Neural progenitor cell (in vitro differentiated cells): ENCODE measurements around the gene OMA1. TPM values are rescaled to one million over a fixed set of nuclear protein-coding genes. Genes with fewer than 3 reads are reported as not detected.

ENCODE experiments used
- DNase-seq: peaks from one replicate; pipeline ENCODE4 v3.0.0-alpha.2; 2016; ENCODE audit warnings: low spot score
- H2AFZ ChIP-seq: fragments of 200-600 bp; sonication (generic); replicated peaks from 2 replicates; pipeline ENCODE4 v1.6.1; 2016; ENCODE audit warnings: antibody characterized with exemption
- H3F3A ChIP-seq: fragments of 200-600 bp; sonication (generic); 2 replicates; pipeline ENCODE4 v1.6.1; 2016; ENCODE audit warnings: antibody characterized with exemption, low read depth
- H3K27ac ChIP-seq: fragments of 200-600 bp; sonication (generic); 2 replicates; pipeline ENCODE4 v1.5.1; 2016; ENCODE audit warnings: mild to moderate bottlenecking
- H3K27me3 ChIP-seq: fragments of 200-600 bp; sonication (generic); 2 replicates; pipeline ENCODE4 v1.6.1; 2016; ENCODE audit warnings: mild to moderate bottlenecking, moderate library complexity
- H3K36me3 ChIP-seq: fragments of 200-600 bp; sonication (generic); 2 replicates; pipeline ENCODE4 v1.5.1; 2016
- H3K4me1 ChIP-seq: fragments of 200-600 bp; sonication (generic); 2 replicates; pipeline ENCODE4 v1.6.1; 2016; ENCODE audit warnings: mixed run types
- H3K4me2 ChIP-seq: fragments of 200-600 bp; sonication (generic); 2 replicates; pipeline ENCODE4 v1.6.1; 2016
- H3K4me3 ChIP-seq: fragments of 200-600 bp; sonication (generic); 2 replicates; pipeline ENCODE4 v1.5.1; 2016
- H3K79me2 ChIP-seq: fragments of 200-600 bp; sonication (generic); 2 replicates; pipeline ENCODE4 v1.6.1; 2016; ENCODE audit warnings: low read depth
- H3K9ac ChIP-seq: fragments of 200-600 bp; sonication (generic); 2 replicates; pipeline ENCODE4 v1.6.1; 2016
- H3K9me3 ChIP-seq: fragments of 200-600 bp; sonication (generic); 2 replicates; pipeline ENCODE4 v1.5.1; 2016; ENCODE audit warnings: low read depth
- H4K20me1 ChIP-seq: fragments of 200-600 bp; sonication (generic); 2 replicates; pipeline ENCODE4 v1.6.1; 2016; ENCODE audit warnings: low read depth
- H3K27ac Mint-ChIP-seq: 3 replicates; pipeline ENCODE4 v1.8.0; 2021; ENCODE audit warnings: mixed read lengths
- H3K27me3 Mint-ChIP-seq: 2 replicates; pipeline ENCODE4 v1.8.0; 2022; ENCODE audit warnings: low read depth, mild to moderate bottlenecking, inconsistent platforms, moderate library complexity, mixed read lengths; ENCODE audit not compliant: insufficient read depth
- H3K36me3 Mint-ChIP-seq: 3 replicates; pipeline ENCODE4 v1.8.0; 2021; ENCODE audit warnings: mixed read lengths
- H3K4me1 Mint-ChIP-seq: 3 replicates; pipeline ENCODE4 v1.8.0; 2021; ENCODE audit warnings: mixed read lengths
- H3K4me3 Mint-ChIP-seq: 3 replicates; pipeline ENCODE4 v1.8.0; 2021; ENCODE audit warnings: mild to moderate bottlenecking, moderate library complexity, mixed read lengths
- H3K9me3 Mint-ChIP-seq: 3 replicates; pipeline ENCODE4 v1.8.0; 2020; ENCODE audit warnings: mixed read lengths
- CTCF ChIP-seq: fragments of 200-600 bp; sonication (generic); IDR thresholded peaks from 2 replicates; pipeline ENCODE4 v1.5.1; 2017; ENCODE audit warnings: antibody characterized with exemption, mild to moderate bottlenecking
- EZH2 ChIP-seq: fragments of 200-600 bp; sonication (generic); IDR thresholded peaks from 2 replicates; pipeline ENCODE4 v1.6.1; 2017; ENCODE audit warnings: antibody characterized with exemption, mild to moderate bottlenecking, moderate library complexity
- EZH2phosphoT487 ChIP-seq: fragments of 200-600 bp; sonication (generic); IDR thresholded peaks from 2 replicates; pipeline ENCODE4 v1.6.1; 2017; ENCODE audit warnings: antibody characterized with exemption
- total RNA-seq: library from RNA; depleted of rRNA; stranded (reverse); fragments of >200 nt; gene quantifications from 2 replicates; pipeline ENCODE4 v1.2.3, GENCODE V29; 2015; ENCODE audit warnings: low replicate concordance

Gene OMA1
- total RNA-seq, 1 donor from 2014 or later: 19.8 TPM

GRCh38 chr1:58456470-58456869 is 90.1 kb downstream of the OMA1 start:
- no peaks in the 10 kb centered on the region for H3F3A ChIP-seq
- no peak for DNase-seq
- Mint-ChIP-seq H3K4me3 (no peak overlapping the region), H3K36me3 (no peaks in the 10 kb centered on the region), H3K4me1 (peaks cover 20% of the 10 kb centered on the region), H3K27me3 (peaks cover 8% of the 10 kb centered on the region), H3K9me3 (peaks cover 2% of the 10 kb centered on the region), H3K27ac (no peak overlapping the region)
- H3K27ac ChIP-seq: no peak overlapping the region
- no peaks in the 10 kb centered on the region for H3K27me3 ChIP-seq
- no peak overlapping the region for H2AFZ ChIP-seq
- peaks cover 20% of the 10 kb centered on the region for H3K4me1 ChIP-seq
- H3K9me3 ChIP-seq: no peaks in the 10 kb centered on the region
- TF ChIP-seq EZH2 (no peak), CTCF (no peak), EZH2phosphoT487 (no peak)
- H3K79me2 ChIP-seq: no peaks in the 10 kb centered on the region
- no peak overlapping the region for H3K4me2 ChIP-seq
- no peaks in the 10 kb centered on the region for H4K20me1 ChIP-seq
- no peak overlapping the region for H3K4me3 ChIP-seq
- H3K36me3 ChIP-seq: no peaks in the 10 kb centered on the region
- H3K9ac ChIP-seq: no peak overlapping the region

- Histone ChIP-seq H3K79me2 (no peaks in the 10 kb centered on the region), H3F3A (no peaks in the 10 kb centered on the region), H3K36me3 (no peaks in the 10 kb centered on the region), H3K27me3 (no peaks in the 10 kb centered on the region), H3K4me1 (peaks cover 20% of the 10 kb centered on the region), H3K9me3 (no peaks in the 10 kb centered on the region), H3K4me3 (no peak overlapping the region), H2AFZ (no peak overlapping the region), H4K20me1 (no peaks in the 10 kb centered on the region), H3K4me2 (no peak overlapping the region), H3K27ac (no peak overlapping the region), H3K9ac (no peak overlapping the region)
- Mint-ChIP-seq H3K36me3 (no peaks in the 10 kb centered on the region), H3K27ac (peak overlapping the region; percentile 53), H3K4me3 (no peak overlapping the region), H3K27me3 (peaks cover 6% of the 10 kb centered on the region), H3K9me3 (peaks cover 2% of the 10 kb centered on the region), H3K4me1 (peaks cover 17% of the 10 kb centered on the region)
- TF ChIP-seq EZH2phosphoT487 (no peak), CTCF (no peak), EZH2 (no peak)
- no peak for DNase-seq
Observed at GRCh38 chr1:58454807-58455206, 91.7 kb downstream of the OMA1 start.

- TF ChIP-seq CTCF: no peak
- no peak for TF ChIP-seq EZH2phosphoT487
- TF ChIP-seq EZH2: no peak
- peaks cover 17% of the 10 kb centered on the region for H3K4me1 Mint-ChIP-seq
- H3K36me3 Mint-ChIP-seq: no peaks in the 10 kb centered on the region
- peak overlapping the region; percentile 53 for H3K27ac Mint-ChIP-seq
- peaks cover 20% of the 10 kb centered on the region for H3K4me1 ChIP-seq
- H3K27ac ChIP-seq: no peak overlapping the region
- no peaks in the 10 kb centered on the region for H3K9me3 ChIP-seq
- H3K36me3 ChIP-seq: no peaks in the 10 kb centered on the region
- no peak overlapping the region for H2AFZ ChIP-seq
- no peak overlapping the region for H3K9ac ChIP-seq
- peaks cover 2% of the 10 kb centered on the region for H3K9me3 Mint-ChIP-seq
- H3K4me2 ChIP-seq: no peak overlapping the region
- no peaks in the 10 kb centered on the region for H4K20me1 ChIP-seq
- no peaks in the 10 kb centered on the region for H3K79me2 ChIP-seq
- DNase-seq: no peak
- no peak overlapping the region for H3K4me3 Mint-ChIP-seq
- no peaks in the 10 kb centered on the region for H3F3A ChIP-seq
- peaks cover 6% of the 10 kb centered on the region for H3K27me3 Mint-ChIP-seq
- H3K27me3 ChIP-seq: no peaks in the 10 kb centered on the region
- no peak overlapping the region for H3K4me3 ChIP-seq
Observed at GRCh38 chr1:58454385-58454784, 92.1 kb downstream of the OMA1 start.
